Tibial nerve (tissue), 4 donors: ENCODE results near the gene GPR15. TPM values are rescaled to one million over a fixed set of nuclear protein-coding genes. Genes with fewer than 3 reads are reported as not detected.

Source experiments
- DNase-seq, 2 donors: peaks; one replicate each; pipeline ENCODE4 v3.0.0-alpha.2; 2019; ENCODE audit warnings: low spot score in 2 of 2
- H3K27ac ChIP-seq, 4 donors: fragments of 200-600 bp; sonication (generic) in 3 of 4; one replicate each; pipeline ENCODE4 v1.5.1; 2017 to 2019; ENCODE audit warnings: mild to moderate bottlenecking in 1 of 4
- H3K27me3 ChIP-seq, 2 donors: fragments of 200-600 bp; sonication (generic) in 1 of 2; one replicate each; pipeline versions ENCODE4 v1.5.1 to v1.6.0; 2017 to 2019
- H3K36me3 ChIP-seq, 3 donors: fragments of 200-600 bp; sonication (generic); one replicate each; pipeline ENCODE4 v1.5.1; 2018 to 2019
- H3K4me1 ChIP-seq, 4 donors: fragments of 200-600 bp; sonication (generic) in 3 of 4; one replicate each; pipeline ENCODE4 v1.5.1; 2017 to 2019
- H3K4me3 ChIP-seq, 4 donors: fragments of 200-600 bp; sonication (generic) in 3 of 4; one replicate each; pipeline ENCODE4 v1.5.1; 2017 to 2019; ENCODE audit warnings: mild to moderate bottlenecking in 1 of 4, moderate library complexity in 1 of 4
- H3K9me3 ChIP-seq, 4 donors: fragments of 200-600 bp; sonication (generic) in 3 of 4; one replicate each; pipeline ENCODE4 v1.5.1; 2017 to 2019
- EP300 ChIP-seq, 2 donors: sonication (generic); formaldehyde crosslinking; IDR thresholded peaks; one replicate each; pipeline ENCODE4 v1.6.1; 2017; ENCODE audit warnings: antibody characterized with exemption in 2 of 2, mild to moderate bottlenecking in 1 of 2
- POLR2A ChIP-seq, 2 donors: fragments of 450-650 bp; IDR thresholded peaks; one replicate each; pipeline ENCODE4 v1.6.1; 2017; ENCODE audit warnings: antibody characterized with exemption in 2 of 2, mild to moderate bottlenecking in 2 of 2, moderate library complexity in 2 of 2
- WGBS, 2 donors: methylation state at CpG; one replicate each; pipeline ENCODE4 v1.1.5; 2018; 5-methylcytosine and 5-hydroxymethylcytosine counted together
- small RNA-seq: library from RNA; depleted of rRNA; stranded (forward); fragments of <200 nt; gene quantifications from one replicate; pipeline ENCODE3, GENCODE V24; 2016
- total RNA-seq, 4 donors: library from RNA; depleted of rRNA; stranded (reverse); fragments of >200 nt; gene quantifications; one replicate each; pipeline ENCODE4 v1.1.0, GENCODE V29; 2016
- TF ChIP-seq, protein P1 (sequence below), 5 experiments: fragments of 200-600 bp in 3 of 5; fragments of 450-650 bp in 2 of 5; sonication (generic) in 3 of 5; IDR thresholded peaks; one replicate each; pipeline ENCODE4 v1.5.1; 2016 to 2019; ENCODE audit warnings: antibody characterized with exemption in 5 of 5, mild to moderate bottlenecking in 3 of 5, moderate library complexity in 2 of 5

The GPR15 gene
- total RNA-seq, 4 donors from 2014 or later: not detected

DNA sequence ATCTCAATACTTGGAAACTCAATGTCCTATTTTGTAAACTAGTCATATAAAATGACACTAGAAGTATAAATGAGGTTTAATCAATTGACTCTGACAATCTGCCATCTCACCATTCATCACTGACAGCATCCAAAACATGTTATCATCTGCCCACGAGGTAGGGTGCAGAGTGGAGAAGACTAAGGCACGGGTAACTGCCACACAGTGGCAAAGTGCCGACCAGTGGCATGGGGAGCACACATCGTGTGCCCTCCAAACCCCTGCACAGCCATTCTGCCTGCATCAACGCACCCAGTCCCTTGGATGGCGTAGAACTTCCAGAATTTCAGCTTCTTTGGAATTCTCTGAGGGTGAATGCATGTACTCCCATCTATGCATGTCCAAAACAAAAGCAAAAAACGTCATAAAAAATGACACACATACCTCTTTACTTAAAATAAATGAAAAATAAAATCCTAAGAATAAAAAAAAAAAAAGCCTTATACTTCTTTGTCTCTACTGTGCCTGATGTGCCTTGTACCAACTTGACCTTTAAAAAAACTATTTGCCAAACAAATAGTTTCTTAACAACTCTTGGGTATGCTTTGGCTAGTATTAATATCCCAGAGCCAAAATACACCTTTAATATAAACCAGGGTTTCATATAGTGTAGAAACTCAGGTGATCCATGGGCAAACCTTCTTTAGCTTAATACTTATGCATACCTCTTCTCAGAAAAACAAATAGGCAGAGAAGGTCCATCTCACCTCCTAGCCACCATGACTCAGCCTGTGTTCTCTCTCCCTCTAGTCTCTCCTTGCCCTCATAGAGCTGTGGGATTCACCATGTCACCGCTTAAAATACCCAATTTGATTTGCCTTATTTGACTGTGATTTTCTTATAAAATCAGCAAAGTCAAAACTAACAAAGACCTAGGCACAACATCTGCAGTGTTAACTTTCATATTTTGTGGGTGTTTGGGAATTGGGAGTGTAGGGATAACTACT is 48.9 kb downstream of the GPR15 start:
- 91 to 92% methylated on average over 8 of the region's 8 CpGs for WGBS, 2 donors
- peaks cover 0 to 10% (median 0%) of the 10 kb centered on the region in 4 donors for H3K4me1 ChIP-seq
- DNase-seq: no peak
- H3K9me3 ChIP-seq: no peaks in the 10 kb centered on the region
- H3K27ac ChIP-seq: no peak overlapping the region
- no peak overlapping the region for H3K4me3 ChIP-seq
- no peak for TF ChIP-seq POLR2A (IDR thresholded peaks at IDR 0.05)
- TF ChIP-seq EP300 (IDR thresholded peaks at IDR 0.05): no peak
- TF ChIP-seq, protein P1, sequence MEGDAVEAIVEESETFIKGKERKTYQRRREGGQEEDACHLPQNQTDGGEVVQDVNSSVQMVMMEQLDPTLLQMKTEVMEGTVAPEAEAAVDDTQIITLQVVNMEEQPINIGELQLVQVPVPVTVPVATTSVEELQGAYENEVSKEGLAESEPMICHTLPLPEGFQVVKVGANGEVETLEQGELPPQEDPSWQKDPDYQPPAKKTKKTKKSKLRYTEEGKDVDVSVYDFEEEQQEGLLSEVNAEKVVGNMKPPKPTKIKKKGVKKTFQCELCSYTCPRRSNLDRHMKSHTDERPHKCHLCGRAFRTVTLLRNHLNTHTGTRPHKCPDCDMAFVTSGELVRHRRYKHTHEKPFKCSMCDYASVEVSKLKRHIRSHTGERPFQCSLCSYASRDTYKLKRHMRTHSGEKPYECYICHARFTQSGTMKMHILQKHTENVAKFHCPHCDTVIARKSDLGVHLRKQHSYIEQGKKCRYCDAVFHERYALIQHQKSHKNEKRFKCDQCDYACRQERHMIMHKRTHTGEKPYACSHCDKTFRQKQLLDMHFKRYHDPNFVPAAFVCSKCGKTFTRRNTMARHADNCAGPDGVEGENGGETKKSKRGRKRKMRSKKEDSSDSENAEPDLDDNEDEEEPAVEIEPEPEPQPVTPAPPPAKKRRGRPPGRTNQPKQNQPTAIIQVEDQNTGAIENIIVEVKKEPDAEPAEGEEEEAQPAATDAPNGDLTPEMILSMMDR (IDR thresholded peaks at IDR 0.05): no peak
- H3K27me3 ChIP-seq: no peaks in the 10 kb centered on the region
- peaks cover 0 to 81% (median 0%) of the 10 kb centered on the region in 3 donors for H3K36me3 ChIP-seq

DNA sequence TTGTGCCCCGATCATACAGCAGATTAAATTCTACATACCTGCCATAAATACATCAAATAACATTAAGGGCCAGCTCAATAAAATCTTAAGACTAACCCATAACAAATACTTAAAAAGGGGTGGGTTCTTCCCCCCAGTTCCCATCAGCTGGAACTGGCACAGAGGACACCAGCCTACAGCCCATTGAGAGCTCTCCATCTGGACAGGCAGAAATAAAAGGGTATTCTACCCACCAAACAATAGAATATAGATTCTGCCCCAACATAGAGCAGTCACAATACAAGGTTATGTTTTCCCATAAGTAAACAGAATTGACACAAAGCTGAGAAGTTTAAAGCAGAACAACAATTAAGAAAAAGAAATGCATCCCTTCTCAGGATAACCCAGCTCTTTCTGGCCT is 49.7 kb downstream of the GPR15 start:
- no peak for DNase-seq
- no peak overlapping the region for H3K27ac ChIP-seq
- H3K4me3 ChIP-seq: no peak overlapping the region
- no peaks in the 10 kb centered on the region for H3K27me3 ChIP-seq
- TF ChIP-seq POLR2A (IDR thresholded peaks at IDR 0.05): no peak
- TF ChIP-seq, protein P1 (IDR thresholded peaks at IDR 0.05): no peak
- no peak for TF ChIP-seq EP300 (IDR thresholded peaks at IDR 0.05)
- H3K36me3 ChIP-seq: peaks cover 0 to 82% (median 0%) of the 10 kb centered on the region in 3 donors
- 100% methylated on average over 1 of the region's 1 CpG for WGBS, 2 donors
- H3K4me1 ChIP-seq: peaks cover 0 to 10% (median 0%) of the 10 kb centered on the region in 4 donors
- H3K9me3 ChIP-seq: no peaks in the 10 kb centered on the region

DNA sequence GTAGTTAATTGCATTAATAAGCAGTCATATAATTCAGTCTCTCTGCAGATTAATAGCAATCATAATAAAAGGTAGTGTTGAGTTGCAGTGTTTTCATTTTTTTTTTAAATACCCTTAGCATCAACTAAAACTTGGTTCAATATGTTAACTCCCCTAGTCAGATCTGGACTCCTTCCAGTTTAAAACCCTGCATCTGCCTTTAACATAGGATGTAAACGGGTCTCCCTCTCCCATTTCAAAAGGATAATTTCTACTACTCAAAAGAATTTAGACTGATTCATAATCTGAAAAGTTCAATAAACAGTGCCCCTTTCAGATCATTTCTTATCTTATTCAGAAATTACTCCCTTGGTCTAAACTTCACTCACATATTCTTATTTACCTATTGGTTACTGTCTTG is 50.3 kb downstream of the GPR15 start:
- H3K27ac ChIP-seq: no peak overlapping the region
- H3K4me3 ChIP-seq: no peak overlapping the region
- peaks cover 0 to 86% (median 0%) of the 10 kb centered on the region in 3 donors for H3K36me3 ChIP-seq
- DNase-seq: no peak
- WGBS, 2 donors: 76% methylated on average over 1 of the region's 1 CpG
- no peaks in the 10 kb centered on the region for H3K9me3 ChIP-seq
- H3K4me1 ChIP-seq: peaks cover 0 to 10% (median 0%) of the 10 kb centered on the region in 4 donors
- TF ChIP-seq, protein P1 (IDR thresholded peaks at IDR 0.05): no peak
- TF ChIP-seq POLR2A (IDR thresholded peaks at IDR 0.05) (no peak), EP300 (IDR thresholded peaks at IDR 0.05) (no peak)
- no peaks in the 10 kb centered on the region for H3K27me3 ChIP-seq

DNA sequence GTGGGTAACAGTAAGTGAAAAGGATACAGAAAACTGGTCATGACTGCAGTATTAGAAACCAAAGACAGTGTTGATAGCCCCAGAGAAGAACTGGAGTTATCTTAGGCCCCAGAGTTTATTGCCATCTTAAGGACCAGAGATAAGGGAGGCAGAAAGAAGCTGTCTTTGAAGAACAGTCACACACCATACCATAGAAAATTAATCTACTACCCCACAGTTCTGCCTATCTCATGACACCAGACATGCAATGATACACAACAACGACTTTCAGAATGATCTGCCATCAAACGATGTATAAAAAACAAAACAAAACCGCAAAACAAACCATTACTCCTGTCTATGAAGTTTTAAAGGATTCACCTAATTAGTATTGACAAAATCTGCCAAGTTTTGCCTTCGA is 52.0 kb downstream of the GPR15 start:
- no peak for DNase-seq
- Histone ChIP-seq H3K9me3 (no peaks in the 10 kb centered on the region), H3K36me3 (peaks cover 0 to 77% (median 0%) of the 10 kb centered on the region in 3 donors), H3K4me3 (no peak overlapping the region), H3K27me3 (no peaks in the 10 kb centered on the region), H3K27ac (no peak overlapping the region), H3K4me1 (peaks cover 0 to 21% (median 3%) of the 10 kb centered on the region in 4 donors)
- TF ChIP-seq EP300 (IDR thresholded peaks at IDR 0.05) (no peak), POLR2A (IDR thresholded peaks at IDR 0.05) (no peak)
- TF ChIP-seq, protein P1 (IDR thresholded peaks at IDR 0.05): no peak
- WGBS, 2 donors: 85 to 87% methylated on average over 4 of the region's 4 CpGs

Small RNAs within 50 kb of the gene (small RNA-seq; reads per million reads assigned to genes)
- not detected for gene RPL38P4

Other genes with a start within 250 kb of the GPR15 start
- not detected for gene OR5H2, start 249.5 kb upstream of the GPR15 start, total RNA-seq
- not detected for gene OR5K4, start 178.1 kb upstream of the GPR15 start, total RNA-seq
- not detected for gene OR5K3, start 141.3 kb upstream of the GPR15 start, total RNA-seq
- gene OR5K1, start 68.8 kb upstream of the GPR15 start, total RNA-seq: not detected
- gene OR5K2, start 34.3 kb upstream of the GPR15 start, total RNA-seq: not detected
- 100 to 1,000 TPM; 106 to 191 (median 172) TPM for gene CLDND1, start 9.1 kb upstream of the GPR15 start, total RNA-seq
- gene CPOX, start 61.6 kb downstream of the GPR15 start, total RNA-seq: 10 to 100 TPM; 19.0 to 36.4 (median 23.4) TPM
- 10 to 100 TPM in 2 of 4 donors, 1 to 10 TPM in 2; 9.2 to 54.6 (median 10.1) TPM for gene ST3GAL6, start 231.4 kb downstream of the GPR15 start, total RNA-seq